ENCODE data around the gene TRERF1. TPM values are rescaled to one million over a fixed set of nuclear protein-coding genes. Genes with fewer than 3 reads are reported as not detected.
"Not testable (repeated sequence)": the region's sequence is repeated elsewhere in the genome, so short reads cannot be mapped to it uniquely, and the experiment has no call there.

Gene TRERF1
- total and polyA plus RNA-seq, 2 of the 4 experiments (the other 2 are of a cell fraction): 6.3 to 9.9 TPM

- in situ Hi-C loops (cut with MboI; ENCODE audit: low sequenced_read_pairs) (no loop called here), dilution Hi-C loops (cut with HindIII; ENCODE audit: low sequenced_read_pairs, unreplicated experiment) (no loop called here), intact Hi-C loops (cut with micrococcal nuclease) (loop anchor here (1.0 to 10.0 kb wide), 3 partner anchors 235 to 432 kb away; partner anchors contain the start of genes PRICKLE4 and TOMM6)
- H3K56ac ChIP-seq (ENCODE audit: extremely low read depth, insufficient read depth, low read length): peak overlapping the region; percentile 95
- peaks cover 2% of the 10 kb centered on the region; the same call in 1 of the 2 replicates for H3K4me1 ChIP-seq (ENCODE audit: control insufficient read depth, insufficient read depth, low read length)
- H4K8ac ChIP-seq (ENCODE audit: low read depth in 2 of 2, low read length in 2 of 2): peak overlapping the region; percentile 94 to 98
- H3K18ac ChIP-seq (ENCODE audit: low read depth, low read length): no peak overlapping the region
- ChIA-PET CTCF (interaction anchor here (1.0 to 1.2 kb wide), 2 partner anchors 50 to 331 kb away, joined by 3 to 6 read pairs; no protein-coding TSS in a partner anchor), POLR2A (ENCODE audit: unreplicated experiment) (no interaction called here)
- peak overlapping the region; percentile 98 for H3K14ac ChIP-seq (replicated peaks; ENCODE audit: low read depth, low read length)
- peak overlapping the region; percentile 5 for H4K5ac ChIP-seq (ENCODE audit: low read depth, low read length)
- H3K27ac ChIP-seq (ENCODE audit: insufficient read depth, low read length): peak overlapping the region; percentile 43
- no peak for TF ChIP-seq CTCF (conservative IDR thresholded peaks at IDR 0.05; ENCODE audit: low read depth, low read length)
- TF ChIP-seq MXI1 (IDR thresholded peaks at IDR 0.05; ENCODE audit: borderline replicate concordance, low read depth, low read length): no peak
- TF ChIP-seq CHD1 (IDR thresholded peaks at IDR 0.05; ENCODE audit: low read depth, low read length): no peak
- no peak overlapping the region for H2BK15ac ChIP-seq (ENCODE audit: low read depth, low read length)
- peak overlapping the region; percentile 91 for H3K4me2 ChIP-seq (ENCODE audit: low read depth, low read length)
- H3K23ac ChIP-seq (ENCODE audit: low read depth, low read length): peak overlapping the region; percentile 72; the same call in 1 of the 2 replicates
- DNase-seq (no peak), ATAC-seq (ENCODE audit: low read depth) (peak; percentile 4; the same call in 1 of the 2 replicates)
- H3K9me1 ChIP-seq (ENCODE audit: insufficient read depth, low read length): peaks cover 7% of the 10 kb centered on the region; the same call in 1 of the 2 replicates
- peaks cover 2% of the 10 kb centered on the region; the same call in 1 of the 2 replicates for H3K36me3 ChIP-seq (ENCODE audit: control insufficient read depth, insufficient read depth, low read length)
- no TSS peak for BruUV-seq (replicated peaks)
- peak overlapping the region; percentile 10 for H2AK5ac ChIP-seq (ENCODE audit: low read depth, low read length)
- peak overlapping the region; percentile 69 for H2BK5ac ChIP-seq (ENCODE audit: low read depth, low read length, poor library complexity, severe bottlenecking)
- no peak overlapping the region for H2BK20ac ChIP-seq (ENCODE audit: low read depth, low read length)
- H2AFZ ChIP-seq (replicated peaks; ENCODE audit: low read length, poor library complexity): no peak overlapping the region
- H3K4ac ChIP-seq (ENCODE audit: low read depth, low read length): peak overlapping the region; percentile 81; the same call in 1 of the 2 replicates
- no peaks in the 10 kb centered on the region for H3K9me3 ChIP-seq (ENCODE audit: control insufficient read depth, insufficient read depth, low read length)
- H4K91ac ChIP-seq (ENCODE audit: insufficient read depth, low read depth, low read length): peak overlapping the region; percentile 67; the same call in 1 of the 2 replicates
- H3K79me1 ChIP-seq (ENCODE audit: low read depth in 1 of 2, low read length in 2 of 2): peaks cover 13 to 30% of the 10 kb centered on the region in 2 experiments; a peak in 2 of 4 replicates
- no CpG with 5 or more reads among the region's 5 CpGs for WGBS, 2 experiments (ENCODE audit: extremely low coverage in 2 of 2, insufficient read length in 1 of 2)
- peak overlapping the region; percentile 82 for H3K4me3 ChIP-seq (ENCODE audit: insufficient read depth, low read depth, low read length)
- no peaks in the 10 kb centered on the region for H3K27me3 ChIP-seq (ENCODE audit: control insufficient read depth, insufficient read depth, low read length)
- H2BK120ac ChIP-seq (ENCODE audit: low read depth, low read length): no peak overlapping the region; the same call in 1 of the 2 replicates
- H4K20me1 ChIP-seq (ENCODE audit: insufficient read depth, low read length): no peaks in the 10 kb centered on the region
- no peak overlapping the region for H2AK9ac ChIP-seq (replicated peaks; ENCODE audit: low read depth, low read length, poor library complexity)
- H3K9ac ChIP-seq (ENCODE audit: low read depth, low read length): peak overlapping the region; percentile 98
Observed at GRCh38 chr6:42217157-42217518, 234.6 kb downstream of the TRERF1 start.

GRCh38 chr6:42216495-42216894 is 235.2 kb downstream of the TRERF1 start:
- H3K27me3 ChIP-seq (ENCODE audit: control insufficient read depth, insufficient read depth, low read length); H2BK120ac ChIP-seq (ENCODE audit: low read depth, low read length); BruUV-seq (replicated peaks); H3K36me3 ChIP-seq (ENCODE audit: control insufficient read depth, insufficient read depth, low read length); DNase-seq; H4K8ac ChIP-seq (ENCODE audit: low read depth in 2 of 2, low read length in 2 of 2); H3K4ac ChIP-seq (ENCODE audit: low read depth, low read length); H2AK5ac ChIP-seq (ENCODE audit: low read depth, low read length); H2BK15ac ChIP-seq (ENCODE audit: low read depth, low read length); H3K9me3 ChIP-seq (ENCODE audit: control insufficient read depth, insufficient read depth, low read length); POLR2A ChIA-PET (ENCODE audit: unreplicated experiment); in situ Hi-C loops (cut with MboI; ENCODE audit: low sequenced_read_pairs); H3K27ac ChIP-seq (ENCODE audit: insufficient read depth, low read length); H2AFZ ChIP-seq (replicated peaks; ENCODE audit: low read length, poor library complexity); H3K4me3 ChIP-seq (ENCODE audit: insufficient read depth, low read depth, low read length); H4K20me1 ChIP-seq (ENCODE audit: insufficient read depth, low read length); ATAC-seq (ENCODE audit: low read depth); H3K4me1 ChIP-seq (ENCODE audit: control insufficient read depth, insufficient read depth, low read length); H3K9me1 ChIP-seq (ENCODE audit: insufficient read depth, low read length); H3K9ac ChIP-seq (ENCODE audit: low read depth, low read length); H3K18ac ChIP-seq (ENCODE audit: low read depth, low read length); H2BK5ac ChIP-seq (ENCODE audit: low read depth, low read length, poor library complexity, severe bottlenecking); H3K14ac ChIP-seq (replicated peaks; ENCODE audit: low read depth, low read length); H2BK20ac ChIP-seq (ENCODE audit: low read depth, low read length); H2AK9ac ChIP-seq (replicated peaks; ENCODE audit: low read depth, low read length, poor library complexity); H3K23ac ChIP-seq (ENCODE audit: low read depth, low read length); H3K56ac ChIP-seq (ENCODE audit: extremely low read depth, insufficient read depth, low read length); dilution Hi-C loops (cut with HindIII; ENCODE audit: low sequenced_read_pairs, unreplicated experiment); H4K5ac ChIP-seq (ENCODE audit: low read depth, low read length); H4K91ac ChIP-seq (ENCODE audit: insufficient read depth, low read depth, low read length): not testable (repeated sequence)
- CTCF ChIA-PET: interaction anchor here (0.6 to 1.2 kb wide), 2 partner anchors 8 to 331 kb away, joined by 3 to 6 read pairs; no protein-coding TSS in a partner anchor
- intact Hi-C loops (cut with micrococcal nuclease): loop anchor here (10.0 kb wide), 1 partner anchor 432 kb away; the partner anchor contains the start of genes PRICKLE4 and TOMM6
- 100% methylated on average over 2 of the region's 18 CpGs; no CpG with 5 or more reads in 1 of the 2 experiments for WGBS, 2 experiments (ENCODE audit: extremely low coverage in 2 of 2, insufficient read length in 1 of 2)
- H3K4me2 ChIP-seq (ENCODE audit: low read depth, low read length): peak overlapping the region; percentile 57
- H3K79me1 ChIP-seq (ENCODE audit: low read depth in 1 of 2, low read length in 2 of 2): peaks cover 13 to 33% of the 10 kb centered on the region in 2 experiments; a peak in 2 of 4 replicates

Measured in IMR-90 (cell line).